ENCODE results near the gene SH2D4B.

Gene SH2D4B

DNA sequence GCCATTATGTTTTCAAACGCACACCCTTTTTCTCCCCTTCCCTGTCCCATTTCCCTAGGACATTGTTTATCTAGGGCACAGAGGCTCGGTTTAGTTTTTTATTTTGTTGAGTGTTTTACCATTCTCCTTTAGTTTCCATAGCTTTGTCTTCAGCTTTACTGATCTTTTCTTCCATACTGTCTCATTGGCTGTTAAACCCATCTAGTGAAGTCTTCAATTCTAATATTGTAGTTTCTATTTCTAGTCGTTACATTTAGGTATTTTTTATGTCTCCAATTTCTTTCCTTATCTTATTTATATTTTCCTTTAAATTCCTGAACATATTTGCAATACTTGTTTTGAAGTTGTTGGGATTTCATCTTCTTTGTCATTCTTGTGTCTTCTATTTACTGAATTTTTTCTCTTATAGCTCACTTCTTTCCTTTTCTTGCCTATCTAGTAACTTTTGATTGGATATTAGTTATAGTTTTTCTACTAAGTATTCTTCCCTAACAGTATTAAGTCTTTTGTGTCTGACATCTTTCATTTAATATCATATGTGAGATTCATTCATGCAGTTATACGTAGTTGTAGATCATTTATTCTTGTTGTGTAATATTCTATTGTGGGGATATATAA is 41.0 kb upstream of the SH2D4B start:
- no peak for DNase-seq (ENCODE audit: low read depth)
- TF ChIP-seq CTCF (IDR thresholded peaks at IDR 0.05; ENCODE audit: control insufficient read depth, extremely low read depth, insufficient read depth) = no peak
- no peak overlapping the region for H3K4me3 ChIP-seq (ENCODE audit: low read depth, low read length)

GRCh38 chr10:80497187-80498077 is 40.3 kb upstream of the SH2D4B start:
- no peak overlapping the region for H3K4me3 ChIP-seq (ENCODE audit: low read depth, low read length)
- peak; percentile 49 for DNase-seq (ENCODE audit: low read depth)
- TF ChIP-seq CTCF (IDR thresholded peaks at IDR 0.05; ENCODE audit: control insufficient read depth, extremely low read depth, insufficient read depth) = no peak

- no peak overlapping the region for H3K4me3 ChIP-seq (ENCODE audit: low read depth, low read length)
- DNase-seq (ENCODE audit: low read depth) = no peak
Observed at GRCh38 chr10:80498078-80498832, 39.4 kb upstream of the SH2D4B start.

DNA sequence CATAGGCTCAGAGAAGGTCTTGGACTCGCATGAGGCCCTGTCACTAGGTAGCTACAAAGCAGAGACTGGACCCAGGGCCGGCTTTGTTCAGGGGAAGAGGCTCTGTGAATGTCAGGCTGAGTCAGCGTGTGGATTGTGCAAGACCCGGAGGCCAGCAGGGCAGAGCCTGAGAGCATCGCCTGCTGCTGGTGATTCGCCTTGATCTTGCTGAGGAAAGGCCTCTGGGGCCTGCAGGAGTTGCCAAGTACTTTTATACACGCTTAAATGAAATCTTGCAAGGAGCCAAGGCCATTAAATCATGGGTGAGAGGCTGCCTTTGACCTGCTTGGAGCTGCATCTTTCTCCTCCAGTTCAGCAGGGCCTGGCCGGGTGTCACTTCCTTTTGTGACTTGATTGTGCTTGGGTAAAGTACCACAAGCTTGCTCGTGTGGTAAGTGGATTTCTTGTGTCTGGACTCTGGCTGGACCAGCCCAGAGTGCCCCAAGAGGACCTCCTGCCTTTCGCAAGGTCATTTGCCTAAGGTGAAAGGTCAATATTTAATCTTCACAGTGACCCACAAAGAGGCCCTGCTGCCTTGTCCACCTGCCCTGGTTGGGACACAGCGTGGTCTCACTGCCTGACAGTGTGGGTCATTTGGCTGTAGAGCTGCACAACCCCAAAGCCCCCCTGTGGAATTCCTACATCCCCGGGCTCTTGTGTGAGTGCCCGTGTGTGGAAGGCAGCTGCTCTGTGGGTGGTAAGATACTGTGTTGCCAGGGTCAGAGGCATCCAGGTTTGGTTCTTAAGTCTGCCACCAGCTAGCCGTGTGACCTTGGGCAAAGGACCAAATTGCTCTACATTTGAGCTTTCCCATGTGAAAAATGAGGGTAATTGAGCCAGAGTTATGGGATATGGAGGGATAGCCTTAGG is 38.6 kb upstream of the SH2D4B start:
- no peak for TF ChIP-seq CTCF (IDR thresholded peaks at IDR 0.05; ENCODE audit: control insufficient read depth, extremely low read depth, insufficient read depth)
- no peak overlapping the region for H3K4me3 ChIP-seq (ENCODE audit: low read depth, low read length)
- peak; percentile 48 for DNase-seq (ENCODE audit: low read depth)

More at GRCh38 chr10:80498078-80498832, 39.4 kb upstream of the SH2D4B start:
- no peak for TF ChIP-seq CTCF (IDR thresholded peaks at IDR 0.05; ENCODE audit: control insufficient read depth, extremely low read depth, insufficient read depth)

DNA sequence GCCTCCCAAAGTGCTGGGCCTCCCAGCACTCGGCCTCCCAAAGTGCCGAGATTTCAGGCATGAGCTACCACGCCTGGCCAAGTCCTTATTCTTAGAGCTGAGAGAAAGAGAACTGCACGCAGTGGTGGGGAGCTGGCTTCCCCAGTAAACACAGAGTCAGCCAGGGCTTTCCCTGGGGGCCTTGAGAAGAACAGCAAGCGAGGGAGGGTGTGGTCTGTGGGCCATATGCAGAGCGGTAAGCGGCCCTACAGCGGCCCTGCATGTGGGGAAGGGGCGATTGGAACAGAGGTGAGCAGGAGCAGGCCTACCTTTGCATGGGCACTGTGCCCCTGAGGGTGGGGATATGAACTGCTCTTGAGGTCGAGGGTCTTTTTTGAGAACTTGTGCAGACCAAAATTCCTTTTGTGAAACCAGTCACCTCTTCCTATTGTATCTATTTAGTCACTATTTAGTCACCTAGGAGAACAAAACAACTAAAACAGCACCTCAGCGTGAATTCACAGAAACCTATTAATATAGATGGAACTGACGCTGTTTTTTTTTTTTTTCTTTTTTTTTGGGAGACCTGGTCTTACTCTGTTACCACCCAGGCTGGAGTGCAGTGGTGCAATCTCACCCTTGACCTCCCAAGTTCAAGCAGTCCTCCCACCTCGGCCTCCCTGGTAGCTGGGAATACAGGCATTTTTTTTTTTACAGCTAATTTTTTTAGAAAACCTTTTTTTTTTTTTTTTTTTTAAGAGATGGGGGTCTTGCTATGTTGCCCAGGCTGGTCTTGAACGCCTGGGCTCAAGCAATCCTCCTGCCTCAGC is 36.9 kb upstream of the SH2D4B start:
- no peak for DNase-seq (ENCODE audit: low read depth)
- no peak for TF ChIP-seq CTCF (IDR thresholded peaks at IDR 0.05; ENCODE audit: control insufficient read depth, extremely low read depth, insufficient read depth)
- H3K4me3 ChIP-seq (ENCODE audit: low read depth, low read length) = no peak overlapping the region

Measured in LNCaP clone FGC (cell line).